Stimulated activated CD8-positive, alpha-beta memory T cell treated with anti-CD3 and anti-CD28 coated beads, Interleukin-15, amount 100 ng/mL, for 24 hours (primary cell): ENCODE measurements around the gene CDHR5.
"Not testable (repeated sequence)": the region's sequence is repeated elsewhere in the genome, so short reads cannot be mapped to it uniquely, and the experiment has no call there.

ENCODE experiments used
- DNase-seq: peaks from one replicate; pipeline ENCODE4 v3.0.0-alpha.2; 2020; ENCODE audit warnings: low read depth

Gene CDHR5, protein sequence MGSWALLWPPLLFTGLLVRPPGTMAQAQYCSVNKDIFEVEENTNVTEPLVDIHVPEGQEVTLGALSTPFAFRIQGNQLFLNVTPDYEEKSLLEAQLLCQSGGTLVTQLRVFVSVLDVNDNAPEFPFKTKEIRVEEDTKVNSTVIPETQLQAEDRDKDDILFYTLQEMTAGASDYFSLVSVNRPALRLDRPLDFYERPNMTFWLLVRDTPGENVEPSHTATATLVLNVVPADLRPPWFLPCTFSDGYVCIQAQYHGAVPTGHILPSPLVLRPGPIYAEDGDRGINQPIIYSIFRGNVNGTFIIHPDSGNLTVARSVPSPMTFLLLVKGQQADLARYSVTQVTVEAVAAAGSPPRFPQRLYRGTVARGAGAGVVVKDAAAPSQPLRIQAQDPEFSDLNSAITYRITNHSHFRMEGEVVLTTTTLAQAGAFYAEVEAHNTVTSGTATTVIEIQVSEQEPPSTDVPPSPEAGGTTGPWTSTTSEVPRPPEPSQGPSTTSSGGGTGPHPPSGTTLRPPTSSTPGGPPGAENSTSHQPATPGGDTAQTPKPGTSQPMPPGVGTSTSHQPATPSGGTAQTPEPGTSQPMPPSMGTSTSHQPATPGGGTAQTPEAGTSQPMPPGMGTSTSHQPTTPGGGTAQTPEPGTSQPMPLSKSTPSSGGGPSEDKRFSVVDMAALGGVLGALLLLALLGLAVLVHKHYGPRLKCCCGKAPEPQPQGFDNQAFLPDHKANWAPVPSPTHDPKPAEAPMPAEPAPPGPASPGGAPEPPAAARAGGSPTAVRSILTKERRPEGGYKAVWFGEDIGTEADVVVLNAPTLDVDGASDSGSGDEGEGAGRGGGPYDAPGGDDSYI

DNA sequence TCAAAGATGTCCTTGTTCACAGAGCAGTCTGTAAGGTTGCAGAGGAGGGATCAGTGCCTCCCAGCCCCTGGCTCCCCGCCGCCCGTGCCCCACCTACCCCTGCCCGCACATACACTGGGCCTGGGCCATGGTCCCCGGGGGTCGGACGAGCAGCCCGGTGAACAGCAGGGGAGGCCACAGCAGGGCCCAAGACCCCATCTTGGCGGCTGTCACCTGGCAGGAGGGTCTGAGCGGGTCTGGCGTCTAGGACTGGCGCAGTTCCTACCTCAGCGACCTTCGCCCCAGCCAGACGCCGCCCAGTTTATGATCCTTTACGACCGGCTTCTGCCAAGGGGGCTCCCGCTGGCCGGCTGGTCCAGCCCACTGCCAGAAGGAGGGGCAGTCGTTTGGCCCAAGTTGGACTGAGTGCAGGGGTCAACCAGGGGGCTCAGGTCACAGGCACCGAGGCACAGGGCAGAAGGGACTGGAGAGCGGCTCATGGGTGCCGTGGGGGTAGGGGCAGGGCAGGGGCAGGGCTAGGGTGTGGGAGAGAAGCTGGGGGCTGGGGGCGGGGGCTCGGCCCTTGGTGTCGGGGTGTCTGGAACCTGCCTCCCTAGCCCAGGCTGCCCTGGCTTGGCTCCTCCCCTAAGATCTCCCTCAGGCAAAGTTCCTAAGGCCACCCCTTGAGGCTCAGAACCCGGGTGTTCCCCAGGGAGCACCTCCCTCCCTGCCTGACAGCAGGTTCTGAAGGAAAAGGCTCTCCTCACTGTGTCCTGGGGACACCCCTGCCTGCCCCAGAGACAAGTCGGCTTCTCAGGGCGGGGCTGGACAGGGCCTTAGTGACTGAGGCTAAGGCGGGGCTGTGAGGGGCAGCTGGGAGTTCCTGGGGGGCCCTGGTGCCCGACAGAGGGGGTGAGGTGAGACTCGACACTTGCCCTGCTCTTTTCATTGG lies at the start of gene CDHR5:
TSS of gene CDHR5 (minus strand) at position 251 of the 931 bp plus-strand sequence. CDS start at position 198, 53 bp downstream.
- DNase-seq, result no peak

- no peak for DNase-seq
Observed at GRCh38 chr11:674406-674805, 49.7 kb upstream of the CDHR5 start.

DNA sequence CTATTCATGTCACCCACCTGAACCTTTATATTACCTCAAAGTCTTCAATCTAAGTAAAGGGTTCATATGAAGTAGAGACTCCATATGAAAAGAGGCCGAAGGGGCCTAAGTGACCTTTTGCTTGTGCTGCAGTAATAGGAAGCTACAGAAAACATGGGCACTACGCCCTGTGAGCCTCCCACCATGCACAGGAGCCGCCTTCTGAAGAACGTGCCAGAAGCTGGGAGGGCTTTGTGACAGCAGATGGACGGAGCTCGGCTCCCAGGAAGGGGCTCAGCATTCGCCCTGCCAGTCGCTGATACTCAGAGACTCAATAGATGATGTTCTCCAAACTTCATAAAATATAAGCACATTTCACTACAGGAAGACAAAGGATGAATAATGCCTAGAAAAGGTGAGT lies 49.1 kb upstream of the CDHR5 start:
- no peak for DNase-seq

GRCh38 chr11:665704-666281 lies 41.0 kb upstream of the CDHR5 start:
- DNase-seq, result no peak

GRCh38 chr11:665062-665703 lies 40.4 kb upstream of the CDHR5 start:
- DNase-seq, result no peak

DNA sequence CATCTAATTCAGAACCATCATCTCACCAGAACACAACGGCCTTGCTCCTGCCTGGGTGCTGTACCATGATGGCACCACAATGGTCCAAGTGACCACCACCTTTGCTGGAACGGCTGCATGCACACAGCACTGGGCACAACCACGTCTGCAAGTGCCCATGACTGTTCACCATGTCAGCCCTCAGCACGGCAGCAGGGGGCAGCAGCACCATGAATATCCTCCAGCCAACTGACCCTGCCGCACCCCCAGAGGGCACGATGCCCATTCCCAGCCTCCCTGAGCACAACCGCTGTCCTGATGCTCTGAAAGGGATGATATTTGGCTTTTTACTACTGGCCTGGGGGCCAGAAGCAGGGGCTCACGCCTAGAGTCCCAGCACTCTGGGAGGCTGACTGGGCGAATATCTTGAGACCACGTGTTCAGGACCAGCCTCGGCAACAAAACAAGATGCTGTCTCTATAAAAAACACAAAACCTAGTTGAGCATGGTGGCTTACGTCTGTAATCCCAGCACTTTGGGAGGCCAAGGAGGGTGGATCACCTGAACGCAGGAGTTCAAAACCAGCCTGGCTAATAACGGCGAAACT lies 38.0 kb upstream of the CDHR5 start:
- no peak for DNase-seq

- DNase-seq, result no peak
Observed at GRCh38 chr11:660681-661444, 36.1 kb upstream of the CDHR5 start.

DNA sequence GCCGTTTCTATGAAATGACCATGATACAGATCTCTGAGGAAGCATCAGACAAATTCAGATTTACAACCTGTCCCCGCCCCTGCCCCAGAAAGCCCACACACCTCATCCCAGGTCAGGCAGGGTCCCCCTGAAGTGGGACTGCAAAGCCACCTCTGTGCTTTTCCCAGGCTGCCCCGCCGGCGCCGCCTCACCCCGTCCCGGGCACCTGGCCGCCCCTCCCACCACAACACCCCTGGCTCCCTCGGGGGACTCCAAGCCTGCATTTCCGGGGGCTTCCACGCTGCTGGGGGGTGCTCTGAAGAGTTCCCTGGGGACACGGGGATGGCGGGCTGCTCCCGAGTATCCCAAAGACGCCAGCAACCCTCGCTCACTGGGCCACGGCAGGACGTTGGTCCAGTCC lies 35.5 kb upstream of the CDHR5 start:
- DNase-seq, result no peak

DNA sequence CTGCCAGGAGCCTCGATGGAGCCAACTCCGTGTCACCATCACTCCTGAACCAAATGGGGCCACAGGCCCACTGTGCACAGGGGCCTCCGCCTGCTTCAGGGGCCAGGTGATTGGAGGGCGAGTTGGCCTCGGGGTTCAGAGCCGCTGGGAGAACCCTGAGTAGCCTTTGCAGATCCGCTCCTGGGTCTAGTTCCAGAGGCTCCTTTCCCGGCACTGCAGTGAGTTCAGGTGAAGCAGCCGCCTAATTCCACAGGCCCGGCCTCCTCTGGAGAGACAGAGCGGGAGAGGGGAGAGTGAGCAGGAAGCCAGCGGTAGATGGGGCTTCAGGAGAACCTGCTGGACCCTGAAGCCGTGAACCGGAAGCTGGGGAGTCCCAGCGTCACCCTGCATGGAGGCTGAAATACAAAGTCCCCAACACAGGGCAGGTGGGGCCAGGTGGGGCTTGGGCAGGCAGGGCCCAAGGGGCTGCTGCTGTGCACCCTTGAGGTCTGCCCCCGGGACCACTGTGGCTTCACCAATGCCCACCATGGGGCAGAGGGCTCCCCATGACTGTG lies 34.9 kb upstream of the CDHR5 start:
- DNase-seq, result no peak

DNA sequence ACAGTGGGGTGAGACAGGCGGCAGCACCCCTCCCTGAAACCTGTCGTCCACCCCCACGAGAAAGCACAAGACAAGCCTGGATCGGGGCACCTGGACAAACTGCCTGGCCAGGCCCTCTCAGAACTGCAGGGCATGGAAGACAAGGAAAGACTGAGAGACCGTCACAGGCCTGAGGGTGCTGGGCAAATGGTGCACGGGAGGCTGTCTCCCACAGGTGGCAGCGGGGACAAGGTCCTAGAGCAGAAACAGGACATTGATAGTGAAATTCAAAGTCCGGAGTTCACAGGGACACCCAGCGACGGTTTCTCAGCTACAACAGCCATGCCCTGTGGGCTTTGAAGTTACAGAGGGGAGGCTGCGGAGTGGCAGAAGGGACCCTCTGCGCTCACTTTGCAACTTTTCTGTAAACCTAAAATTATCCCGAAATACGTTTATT lies 33.0 kb upstream of the CDHR5 start:
- no peak for DNase-seq

DNA sequence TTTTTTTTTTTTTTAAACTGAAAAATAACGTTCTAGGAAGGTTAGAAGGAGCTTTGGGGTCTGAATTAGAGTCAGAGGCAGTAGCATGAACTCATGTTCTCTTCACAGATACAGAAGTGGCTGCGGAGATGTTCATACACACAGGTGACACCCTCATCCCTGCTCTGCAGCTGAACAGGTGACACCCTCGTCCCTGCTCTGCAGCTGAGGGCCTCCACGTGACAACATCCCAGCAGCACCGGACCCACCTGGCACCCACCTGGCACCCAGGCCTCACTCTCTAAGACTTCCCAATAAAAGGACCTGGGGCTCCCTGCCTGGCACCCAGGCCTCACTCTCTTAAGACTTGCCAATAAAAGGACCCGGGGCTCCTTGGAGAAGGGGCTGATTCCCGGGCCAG lies 32.1 kb upstream of the CDHR5 start:
- no peak for DNase-seq

DNA sequence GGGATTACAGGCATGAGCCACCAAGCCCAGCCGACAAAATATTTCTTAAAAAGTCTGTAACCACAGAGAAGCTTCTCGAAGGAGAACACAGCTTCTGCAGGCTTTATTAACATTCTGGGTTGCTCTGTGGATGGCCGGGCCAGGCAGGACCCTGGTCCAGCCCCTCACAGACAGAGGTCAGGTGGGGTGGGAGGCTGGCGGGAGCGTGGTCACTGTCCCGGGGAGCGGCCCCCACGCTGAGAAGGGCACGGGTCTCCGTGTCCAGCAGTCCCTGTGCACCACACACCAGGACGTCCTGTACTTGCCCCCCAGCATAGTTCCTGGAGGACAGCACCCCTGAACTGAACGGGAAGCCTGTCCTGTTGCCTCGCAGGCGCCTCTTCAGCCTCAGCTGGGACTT lies 31.7 kb upstream of the CDHR5 start:
- no peak for DNase-seq

GRCh38 chr11:655036-655726 lies 30.4 kb upstream of the CDHR5 start:
- DNase-seq, result no peak

DNA sequence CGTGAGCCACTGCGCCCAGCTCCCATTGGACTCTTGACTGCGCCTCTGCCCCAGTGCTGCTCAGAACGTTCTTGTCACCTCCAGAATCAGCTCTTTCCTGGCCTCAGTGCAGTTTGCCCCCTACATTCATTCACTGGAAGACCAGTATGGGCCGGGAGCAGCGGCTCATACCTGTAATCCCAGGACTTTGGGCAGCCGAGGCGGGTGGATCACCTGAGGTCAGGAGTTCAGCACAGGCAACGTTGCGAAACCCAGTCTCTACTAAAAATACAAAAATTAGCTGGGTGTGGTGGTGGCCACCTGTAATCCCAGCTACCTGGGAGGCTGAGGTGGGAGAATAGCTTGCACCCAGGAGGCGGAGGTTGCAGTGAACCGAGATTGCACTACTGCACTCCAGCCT lies 29.7 kb upstream of the CDHR5 start:
- not testable (repeated sequence) for DNase-seq

- DNase-seq, result no peak
Observed at GRCh38 chr11:653837-654236, 29.1 kb upstream of the CDHR5 start.

DNA sequence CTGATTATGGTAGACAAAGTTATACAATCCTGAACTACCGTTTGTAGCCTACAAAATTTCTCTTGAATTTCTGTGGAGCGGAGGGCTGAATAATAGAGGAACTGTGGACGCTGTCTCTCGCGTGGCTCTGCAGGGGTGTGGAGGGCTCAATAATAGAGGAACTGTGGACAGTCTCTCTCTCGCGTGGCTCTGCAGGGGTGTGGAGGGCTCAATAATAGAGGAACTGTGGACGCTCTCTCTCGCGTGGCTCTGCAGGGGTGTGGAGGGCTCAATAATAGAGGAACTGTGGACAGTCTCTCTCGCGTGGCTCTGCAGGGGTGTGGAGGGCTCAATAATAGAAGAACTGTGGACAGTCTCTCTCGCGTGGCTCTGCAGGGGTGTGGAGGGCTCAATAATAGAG lies 28.4 kb upstream of the CDHR5 start:
- not testable (repeated sequence) for DNase-seq

DNA sequence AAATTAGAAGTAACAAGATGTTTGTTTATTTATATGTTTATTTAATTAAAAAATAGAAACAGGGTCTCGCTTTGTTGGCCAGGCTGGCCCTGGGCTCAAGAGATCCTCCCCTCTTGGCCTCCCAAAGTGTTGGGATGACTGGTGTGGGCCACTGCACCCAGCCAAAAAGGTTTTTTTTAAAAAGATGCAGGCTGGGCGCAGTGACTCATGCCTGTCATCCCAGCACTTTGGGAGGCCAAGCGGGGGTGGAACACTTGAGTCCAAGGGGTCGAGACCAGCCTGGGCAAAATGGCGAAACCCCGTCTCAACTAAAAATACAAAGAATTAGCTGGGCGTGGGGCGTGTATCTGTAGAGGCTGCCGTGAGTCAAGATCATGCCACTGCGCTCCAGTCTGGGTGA lies 25.7 kb upstream of the CDHR5 start:
- DNase-seq, result no peak

DNA sequence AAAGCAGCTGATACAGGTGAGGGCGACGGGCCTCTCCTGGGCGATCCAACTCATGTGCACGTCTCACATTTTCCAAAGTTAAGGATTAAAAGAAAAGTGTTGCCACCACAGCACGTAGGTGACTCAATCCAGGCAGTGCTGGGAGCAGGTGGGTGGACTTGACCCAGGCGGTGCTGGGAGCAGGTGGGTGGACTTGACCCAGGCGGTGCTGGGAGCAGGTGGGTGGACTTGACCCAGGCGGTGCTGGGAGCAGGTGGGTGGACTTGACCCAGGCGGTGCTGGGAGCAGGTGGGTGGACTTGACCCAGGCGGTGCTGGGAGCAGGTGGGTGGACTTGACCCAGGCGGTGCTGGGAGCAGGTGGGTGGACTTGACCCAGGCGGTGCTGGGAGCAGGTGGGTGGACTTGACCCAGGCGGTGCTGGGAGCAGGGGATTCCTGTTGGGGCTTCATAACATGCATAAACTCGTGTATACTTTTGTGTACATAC lies 23.0 kb upstream of the CDHR5 start:
- not testable (repeated sequence) for DNase-seq

DNA sequence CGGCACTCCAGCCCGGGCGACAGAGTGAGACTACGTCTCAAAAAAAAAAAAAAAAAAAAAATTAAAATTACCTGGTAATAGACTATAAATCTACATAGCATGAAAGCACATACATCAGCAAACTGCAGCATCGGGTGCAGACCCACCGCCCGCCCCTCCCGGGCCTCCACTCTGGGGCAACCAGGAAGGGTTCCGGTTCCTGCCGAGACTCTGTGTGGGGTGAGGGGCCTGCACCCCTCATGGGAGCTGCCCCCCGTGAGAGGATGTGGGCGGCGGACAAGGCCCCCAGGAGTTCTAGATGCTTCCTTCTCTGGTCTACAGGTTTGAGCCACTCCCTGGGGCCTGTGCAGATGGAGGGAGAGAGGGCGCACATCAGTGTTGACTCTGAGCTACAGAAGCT lies 21.5 kb upstream of the CDHR5 start:
- DNase-seq, result no peak
